PC-9 (cell line): ENCODE results near the gene ZNF597. TPM values are rescaled to one million over a fixed set of nuclear protein-coding genes. Genes with fewer than 3 reads are reported as not detected.

Source experiments
- BruUV-seq: library from RNA; stranded (reverse); fragments of 400-500 nt; replicated peaks from 2 replicates; lab custom pipeline; 2021; lab: Mats Ljungman, UMichigan
- CTCF ChIA-PET: fragments of 300-600 bp; sonication (Branson Sonifier 250); formaldehyde crosslinking; loops from one replicate; lab custom pipeline; 2022; ENCODE audit warnings: antibody characterized with exemption; lab: Charles Lee
- POLR2A ChIA-PET: fragments of 300-600 bp; sonication (Branson Sonifier 250); formaldehyde crosslinking; loops from one replicate; lab custom pipeline; 2022; ENCODE audit warnings: antibody characterized with exemption; ENCODE audit not compliant: unreplicated experiment; lab: Charles Lee
- DNase-seq, 2 experiments: peaks; one replicate each; pipeline versions ENCODE4 v3.0.0 to v3.0.0-alpha.2; 2015 to 2022; ENCODE audit warnings: mixed read lengths in 1 of 2
- H2AFZ ChIP-seq: fragments of 200-600 bp; sonication (generic); 2 replicates; pipeline ENCODE4 v1.8.1; 2017; ENCODE audit warnings: antibody characterized with exemption
- H3F3A ChIP-seq: fragments of 200-600 bp; sonication (generic); 2 replicates; pipeline ENCODE4 v1.8.1; 2017; ENCODE audit warnings: antibody characterized with exemption, mild to moderate bottlenecking, low read depth; ENCODE audit not compliant: insufficient read depth
- H3K27ac ChIP-seq: fragments of 200-600 bp; sonication (generic); 2 replicates; pipeline ENCODE4 v1.6.1; 2016; ENCODE audit warnings: mixed run types
- H3K27me3 ChIP-seq: fragments of 200-600 bp; sonication (generic); 2 replicates; pipeline ENCODE4 v1.6.1; 2016; ENCODE audit warnings: low read depth, mixed run types; ENCODE audit not compliant: insufficient read depth
- H3K36me3 ChIP-seq: fragments of 200-600 bp; sonication (generic); 2 replicates; pipeline ENCODE4 v1.6.1; 2016; ENCODE audit warnings: low read depth, mixed run types
- H3K4me1 ChIP-seq: fragments of 200-600 bp; sonication (generic); replicated peaks from 2 replicates; pipeline ENCODE4 v1.6.1; 2016; ENCODE audit warnings: mixed run types; ENCODE audit not compliant: insufficient read depth
- H3K4me2 ChIP-seq: fragments of 200-600 bp; sonication (generic); 2 replicates; pipeline ENCODE4 v1.6.1; 2017; ENCODE audit warnings: mixed run types
- H3K4me3 ChIP-seq: fragments of 200-600 bp; sonication (generic); 2 replicates; pipeline ENCODE4 v1.6.1; 2016; ENCODE audit warnings: mixed run types
- H3K79me2 ChIP-seq: fragments of 200-600 bp; sonication (generic); 2 replicates; pipeline ENCODE4 v1.6.1; 2017; ENCODE audit warnings: low read depth, mixed run types
- H3K9me2 ChIP-seq: fragments of 200-600 bp; sonication (generic); 2 replicates; pipeline ENCODE4 v1.8.1; 2017; ENCODE audit warnings: mild to moderate bottlenecking; ENCODE audit not compliant: insufficient read depth
- H3K9me3 ChIP-seq: fragments of 200-600 bp; sonication (generic); 2 replicates; pipeline ENCODE4 v1.8.1; 2016; ENCODE audit warnings: low read depth; ENCODE audit not compliant: insufficient read depth
- H4K20me1 ChIP-seq: fragments of 200-600 bp; sonication (generic); 2 replicates; pipeline ENCODE4 v1.8.1; 2017; ENCODE audit not compliant: insufficient read depth
- CTCF ChIP-seq: fragments of 200-600 bp; sonication (generic); conservative IDR thresholded peaks from 2 replicates; pipeline ENCODE4 v1.6.1; 2017; ENCODE audit warnings: mixed run types, antibody characterized with exemption, mild to moderate bottlenecking, moderate library complexity
- EZH2 ChIP-seq: fragments of 200-600 bp; sonication (generic); IDR thresholded peaks from 2 replicates; pipeline ENCODE4 v1.8.0; 2017; ENCODE audit warnings: antibody characterized with exemption, low read depth
- intact Hi-C: fragments of 100-400 bp; cut with micrococcal nuclease; formaldehyde crosslinking; loops from one replicate; pipeline ENCODE4 v1.10.0; 2022; ENCODE audit not compliant: unreplicated experiment
- total RNA-seq: library from RNA; stranded (reverse); gene quantifications from 2 replicates; pipeline ENCODE4 v1.2.3, GENCODE V29; 2021

Gene ZNF597
- total RNA-seq, 1 experiment from 2014 or later = 1.5 TPM

- CTCF ChIA-PET = no interaction called here
- Histone ChIP-seq H3K9me2 (no peaks in the 10 kb centered on the region), H3F3A (peaks cover 11% of the 10 kb centered on the region; the same call in 1 of the 2 replicates), H2AFZ (peak overlapping the region; percentile 88), H3K36me3 (peaks cover 35% of the 10 kb centered on the region), H3K4me2 (peak overlapping the region; percentile 92), H3K27me3 (no peaks in the 10 kb centered on the region), H3K27ac (no peak overlapping the region), H3K4me3 (peak overlapping the region; percentile 74), H3K79me2 (peaks cover 23% of the 10 kb centered on the region), H3K9me3 (peaks cover 19% of the 10 kb centered on the region), H3K4me1 (peaks cover 12% of the 10 kb centered on the region; the same call in 1 of the 2 replicates), H4K20me1 (no peaks in the 10 kb centered on the region)
- intact Hi-C loops = loop anchor here (2.0 to 5.0 kb wide), 5 partner anchors 55 to 251 kb away; partner anchors contain the start of genes CLUAP1, TIGD7, ZNF263 and ZNF75A
- BruUV-seq = no TSS peak
- DNase-seq = peak in 1 of 2 experiments; percentile 14
- POLR2A ChIA-PET = interaction anchor here (0.7 kb wide), 1 partner anchor 1696 kb away, joined by 3 read pairs; no protein-coding TSS in a partner anchor
- TF ChIP-seq CTCF (no peak), EZH2 (no peak)
These were observed 41.4 kb downstream of the ZNF597 start for GRCh38 chr16:3401719-3402397.

DNA sequence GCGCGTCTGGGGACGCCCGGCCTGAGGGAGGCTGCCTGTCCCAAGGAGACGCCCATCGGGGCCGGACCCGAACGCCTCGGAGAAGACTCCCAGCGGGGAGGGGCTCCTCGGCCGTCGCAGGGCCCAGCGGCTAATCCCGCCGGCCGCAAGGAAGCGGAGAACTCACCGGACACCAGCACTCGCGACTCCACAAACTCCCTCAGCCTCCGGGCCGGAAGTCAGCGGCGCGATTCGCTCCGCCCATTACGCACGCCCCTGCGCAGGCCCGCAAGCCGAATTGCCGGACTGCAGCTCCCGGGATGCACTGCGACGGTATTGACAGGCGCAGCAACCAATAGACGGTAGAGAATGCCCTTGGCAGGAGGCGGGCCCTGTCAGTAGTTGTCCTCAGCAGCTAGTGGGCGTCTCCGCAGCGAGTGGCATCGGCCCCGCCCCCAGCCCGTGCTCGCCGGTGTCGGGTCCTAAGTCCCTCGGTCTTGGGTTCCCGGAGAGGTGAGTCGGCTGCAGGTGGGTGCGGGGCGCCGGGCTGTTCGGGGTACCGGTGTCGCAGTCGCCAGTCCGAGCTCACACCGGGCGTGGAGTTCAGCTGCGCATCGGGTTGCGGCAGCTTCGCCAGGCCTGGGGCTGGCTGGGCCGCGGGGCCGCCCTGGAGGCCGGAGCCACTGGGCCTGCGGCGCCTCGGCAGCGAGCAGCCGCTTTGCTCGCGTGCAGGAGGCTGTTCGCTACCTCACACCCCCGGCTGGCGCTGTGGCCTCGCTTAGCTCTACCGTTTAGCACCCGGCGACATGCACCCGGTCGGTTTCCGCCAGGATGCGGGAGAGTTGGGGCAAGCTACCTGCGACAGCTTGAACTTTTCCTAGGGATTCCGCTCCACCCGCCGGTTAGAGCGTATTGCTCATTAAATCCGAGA lies 42.3 kb downstream of the ZNF597 start, which contains the start of the genes ZNF174 and ZSCAN32:
Gene ZNF174, plus strand, starts transcription at position 437 of the 910 bp plus-strand sequence. CDS start 790 bp downstream, outside the sequence.
Gene ZSCAN32, minus strand, starts transcription at position 226 of the 910 bp plus-strand sequence. CDS start 3,447 bp downstream, outside the sequence.
- intact Hi-C loops = loop anchor here (2.0 to 5.0 kb wide), 5 partner anchors 56 to 250 kb away; partner anchors contain the start of genes CLUAP1, TIGD7, ZNF263 and ZNF75A
- Histone ChIP-seq H2AFZ (peak within 1 kb of the TSS; percentile 96), H3K4me2 (peak within 1 kb of the TSS; percentile 92), H3K9me3 (peaks cover 16% of the 10 kb centered on the region), H4K20me1 (no peaks in the 10 kb centered on the region), H3K79me2 (peaks cover 23% of the 10 kb centered on the region), H3K4me3 (peak within 1 kb of the TSS; percentile 74), H3F3A (peaks cover 11% of the 10 kb centered on the region; the same call in 1 of the 2 replicates), H3K4me1 (peaks cover 12% of the 10 kb centered on the region; the same call in 1 of the 2 replicates), H3K36me3 (peaks cover 35% of the 10 kb centered on the region), H3K27me3 (no peaks in the 10 kb centered on the region), H3K27ac (peak within 1 kb of the TSS; percentile 40; the same call in 1 of the 2 replicates), H3K9me2 (no peaks in the 10 kb centered on the region)
- ChIA-PET CTCF (interaction anchor here (0.7 kb wide), 1 partner anchor 209 kb away, joined by 3 read pairs; no protein-coding TSS in a partner anchor), POLR2A (interaction anchor here (0.5 to 0.6 kb wide), 4 partner anchors 10 to 381 kb away, joined by 3 to 6 read pairs (median 4); partner anchors contain the start of gene TNFRSF12A)
- peak; percentile 98 to 100 for DNase-seq
- TSS peak; percentile 68 for BruUV-seq
- no peak for TF ChIP-seq EZH2
- TF ChIP-seq CTCF = no peak
